Naive thymus-derived CD8-positive, alpha-beta T cell (primary cell): ENCODE measurements around the gene PTCRA. TPM values are rescaled to one million over a fixed set of nuclear protein-coding genes. Genes with fewer than 3 reads are reported as not detected.
"Not testable (repeated sequence)": the region's sequence is repeated elsewhere in the genome, so short reads cannot be mapped to it uniquely, and the experiment has no call there.

ENCODE experiments used
- ATAC-seq, 2 donors: fragments of 150-1000 bp; cut with Tn5 transposase in 1 of 2; sonication (Bioruptor Pico), chemical (Tn5 transposase) in 1 of 2; 1 replicate in 1 of 2; 2 replicates in 1 of 2; pipeline ENCODE4 v1.10.0; 2021; ENCODE audit warnings: mild to moderate bottlenecking in 2 of 2, moderate library complexity in 2 of 2
- POLR2A ChIA-PET: fragments of 350-600 bp; sonication (Branson Sonifier 250); formaldehyde crosslinking; loops from one replicate; lab custom pipeline; 2021; ENCODE audit warnings: antibody characterized with exemption; lab: Charles Lee
- DNase-seq, 10 donors: peaks; one replicate each; pipeline versions ENCODE4 v3.0.0 to v3.0.0-alpha.2; 2020 to 2022
- H3K27ac Mint-ChIP-seq, 10 donors: one replicate each; pipeline ENCODE4 v1.8.0; 2020 to 2022; ENCODE audit warnings: mild to moderate bottlenecking in 10 of 10, mixed read lengths in 10 of 10, moderate library complexity in 4 of 10, inconsistent platforms in 1 of 10
- H3K27me3 Mint-ChIP-seq, 5 donors: one replicate each; pipeline ENCODE4 v1.8.0; 2021 to 2022; ENCODE audit warnings: mixed read lengths in 5 of 5
- H3K36me3 Mint-ChIP-seq, 3 donors: one replicate each; pipeline ENCODE4 v1.8.0; 2020 to 2022; ENCODE audit warnings: mixed read lengths in 3 of 3, mild to moderate bottlenecking in 2 of 3, inconsistent platforms in 1 of 3
- H3K4me1 Mint-ChIP-seq, 4 donors: one replicate each; pipeline ENCODE4 v1.8.0; 2021 to 2022; ENCODE audit warnings: mixed read lengths in 4 of 4
- H3K4me3 Mint-ChIP-seq, 10 donors: one replicate each; pipeline ENCODE4 v1.8.0; 2020 to 2022; ENCODE audit warnings: mild to moderate bottlenecking in 10 of 10, mixed read lengths in 10 of 10, moderate library complexity in 6 of 10, inconsistent platforms in 1 of 10
- H3K9me3 Mint-ChIP-seq, 9 donors: one replicate each; pipeline ENCODE4 v1.8.0; 2020 to 2022; ENCODE audit warnings: mixed read lengths in 9 of 9, mild to moderate bottlenecking in 3 of 9, inconsistent platforms in 1 of 9, moderate library complexity in 1 of 9
- polyA plus RNA-seq, 3 donors: library from polyadenylated mRNA; unstranded; fragments of 300-500 nt; fragmentation: Illumina TruSeq; gene quantifications; one replicate each; pipeline ENCODE4 v1.2.3, GENCODE V29; 2021
- total RNA-seq, 8 experiments: library from RNA in 2 of 8; stranded (reverse) in 2 of 8; gene quantifications; one replicate each; pipeline ENCODE4 v1.2.3 and lab custom pipeline; 2021 to 2026

PTCRA gene
- total and polyA plus RNA-seq, 5 experiments from 2014 or later = not detected

GRCh38 chr6:42933205-42933604, 17.4 kb downstream of the PTCRA start:
- H3K27me3 Mint-ChIP-seq = no peaks in the 10 kb centered on the region
- DNase-seq (no peak), ATAC-seq (no peak)
- H3K36me3 Mint-ChIP-seq = peaks cover 0 to 64% (median 10%) of the 10 kb centered on the region in 3 donors
- peaks cover 41 to 85% (median 75%) of the 10 kb centered on the region in 4 donors for H3K4me1 Mint-ChIP-seq
- H3K4me3 Mint-ChIP-seq = peak overlapping the region; percentile 48 to 100 (median 74)
- H3K9me3 Mint-ChIP-seq = no peaks in the 10 kb centered on the region
- POLR2A ChIA-PET = interaction anchor here (0.9 to 1.0 kb wide), 2 partner anchors 37 to 47 kb away, joined by 3 read pairs; no protein-coding TSS in a partner anchor
- H3K27ac Mint-ChIP-seq = peak overlapping the region; percentile 71 to 99 (median 92)

GRCh38 chr6:42935322-42935721, 19.5 kb downstream of the PTCRA start:
- peaks cover 32 to 80% (median 57%) of the 10 kb centered on the region in 4 donors for H3K4me1 Mint-ChIP-seq
- ATAC-seq (no peak), DNase-seq (no peak)
- peaks cover 0 to 80% (median 10%) of the 10 kb centered on the region in 3 donors for H3K36me3 Mint-ChIP-seq
- H3K27ac Mint-ChIP-seq = peak overlapping the region in 8 of 10 donors; percentile 44 to 97 (median 78)
- H3K27me3 Mint-ChIP-seq = no peaks in the 10 kb centered on the region
- H3K9me3 Mint-ChIP-seq = no peaks in the 10 kb centered on the region
- H3K4me3 Mint-ChIP-seq = no peak overlapping the region
- POLR2A ChIA-PET = interaction anchor here (0.8 kb wide), 1 partner anchor 9 kb away, joined by 6 read pairs; no protein-coding TSS in a partner anchor

DNA sequence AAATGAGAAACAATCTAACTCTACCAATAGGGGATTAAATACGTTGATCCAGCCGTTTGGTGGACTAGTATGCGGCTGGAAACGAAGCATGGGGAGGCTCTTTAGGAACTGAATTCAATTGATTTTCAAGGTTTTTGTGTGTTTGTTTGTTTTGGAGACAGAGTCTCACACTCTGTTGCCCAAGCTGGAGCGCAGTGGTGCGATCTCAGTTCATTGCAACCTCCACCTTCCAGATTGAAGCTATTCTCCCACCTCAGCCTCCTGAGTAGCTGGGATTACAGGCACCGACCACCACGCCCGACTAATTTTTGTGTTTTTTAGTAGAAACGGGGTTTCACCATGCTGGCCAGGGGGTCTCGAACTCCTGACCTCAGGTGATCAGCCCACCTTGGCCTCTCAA, 20.5 kb downstream of the PTCRA start:
- Mint-ChIP-seq H3K27ac (peak overlapping the region in 7 of 10 donors; percentile 6 to 97 (median 66)), H3K27me3 (no peaks in the 10 kb centered on the region), H3K36me3 (peaks cover 0 to 86% (median 10%) of the 10 kb centered on the region in 3 donors), H3K9me3 (no peaks in the 10 kb centered on the region), H3K4me3 (no peak overlapping the region), H3K4me1 (peaks cover 31 to 69% (median 47%) of the 10 kb centered on the region in 4 donors)
- POLR2A ChIA-PET = interaction anchor here (0.7 to 5.7 kb wide), 3 partner anchors 8 to 47 kb away, joined by 3 to 26 read pairs (median 4); partner anchors contain the start of gene CNPY3
- DNase-seq = no peak
- ATAC-seq = no peak

DNA sequence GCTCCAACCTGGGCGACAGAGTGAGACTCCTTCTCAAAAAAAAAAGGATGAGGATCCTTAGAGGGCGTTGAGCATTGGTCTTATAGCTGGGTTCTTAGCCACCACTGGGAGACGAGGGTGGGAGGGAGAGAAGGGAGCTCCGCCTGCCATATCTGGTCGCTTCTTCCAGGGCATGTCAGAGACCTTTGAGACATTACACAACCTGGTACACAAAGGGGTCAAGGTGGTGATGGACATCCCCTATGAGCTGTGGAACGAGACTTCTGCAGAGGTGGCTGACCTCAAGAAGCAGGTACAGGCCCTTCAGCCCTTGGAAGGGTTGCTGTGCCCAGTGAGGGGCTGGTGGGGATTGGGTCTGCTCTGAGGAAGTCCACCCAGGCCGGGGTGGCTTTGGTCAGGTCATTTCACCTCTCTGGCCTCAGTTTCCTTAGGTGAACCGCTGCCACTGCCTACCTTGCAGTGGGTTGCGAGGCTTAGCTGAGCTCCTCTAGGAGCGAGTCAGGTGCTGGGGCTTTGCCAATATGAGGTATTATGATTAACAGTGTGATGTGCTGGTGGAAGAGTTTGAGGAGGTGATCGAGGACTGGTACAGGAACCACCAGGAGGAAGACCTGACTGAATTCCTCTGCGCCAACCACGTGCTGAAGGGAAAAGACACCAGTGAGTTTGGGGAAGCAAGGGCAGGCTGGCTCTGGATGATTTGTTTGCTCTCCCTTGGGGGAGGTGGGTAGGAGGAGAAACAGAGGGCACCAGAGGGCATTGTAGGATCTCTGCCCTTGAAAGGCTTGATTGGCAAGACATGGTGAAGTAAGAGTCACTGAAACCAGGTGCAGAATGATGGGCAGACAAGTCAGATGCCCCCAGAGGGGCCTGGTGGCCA, 21.9 kb downstream of the PTCRA start:
- H3K27me3 Mint-ChIP-seq = no peaks in the 10 kb centered on the region
- POLR2A ChIA-PET = interaction anchor here (1.0 to 5.7 kb wide), 2 partner anchors 9 to 46 kb away, joined by 3 to 26 read pairs; partner anchors contain the start of gene CNPY3

DNA sequence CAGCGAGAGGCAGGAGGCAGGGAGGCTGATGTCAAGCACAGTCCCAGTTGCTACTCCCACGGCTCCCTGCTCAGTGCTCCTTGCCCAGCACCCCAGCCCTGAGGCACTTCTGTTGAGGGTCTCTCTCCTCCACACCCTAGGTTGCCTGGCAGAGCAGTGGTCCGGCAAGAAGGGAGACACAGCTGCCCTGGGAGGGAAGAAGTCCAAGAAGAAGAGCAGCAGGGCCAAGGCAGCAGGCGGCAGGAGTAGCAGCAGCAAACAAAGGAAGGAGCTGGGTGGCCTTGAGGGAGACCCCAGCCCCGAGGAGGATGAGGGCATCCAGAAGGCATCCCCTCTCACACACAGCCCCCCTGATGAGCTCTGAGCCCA, 22.6 kb downstream of the PTCRA start:
- ATAC-seq (no peak), DNase-seq (no peak)
- Mint-ChIP-seq H3K4me3 (no peak overlapping the region), H3K4me1 (peaks cover 16 to 51% (median 28%) of the 10 kb centered on the region in 4 donors), H3K36me3 (peaks cover 0 to 80% (median 14%) of the 10 kb centered on the region in 3 donors), H3K27ac (peak overlapping the region in 3 of 10 donors; percentile 40 to 75 (median 66)), H3K9me3 (no peaks in the 10 kb centered on the region), H3K27me3 (no peaks in the 10 kb centered on the region)
- POLR2A ChIA-PET = interaction anchor here (5.7 kb wide), 1 partner anchor 10 kb away, joined by 26 read pairs; the partner anchor contains the start of gene CNPY3

More for the DNA sequence above, 21.9 kb downstream of the PTCRA start:
- Mint-ChIP-seq H3K9me3 (no peaks in the 10 kb centered on the region), H3K4me1 (peaks cover 22 to 57% (median 34%) of the 10 kb centered on the region in 4 donors), H3K36me3 (peaks cover 0 to 84% (median 12%) of the 10 kb centered on the region in 3 donors), H3K4me3 (peak overlapping the region in 1 of 10 donors; percentile 14), H3K27ac (peak overlapping the region in 9 of 10 donors; percentile 12 to 75 (median 40))
- DNase-seq = no peak
- ATAC-seq = no peak

GRCh38 chr6:42938987-42939809, 23.3 kb downstream of the PTCRA start:
- POLR2A ChIA-PET = interaction anchor here (5.7 kb wide), 1 partner anchor 10 kb away, joined by 26 read pairs; the partner anchor contains the start of gene CNPY3
- H3K4me1 Mint-ChIP-seq = peaks cover 11 to 44% (median 20%) of the 10 kb centered on the region in 4 donors
- no peaks in the 10 kb centered on the region for H3K27me3 Mint-ChIP-seq
- no peak overlapping the region for H3K4me3 Mint-ChIP-seq
- peaks cover 0 to 81% (median 18%) of the 10 kb centered on the region in 3 donors for H3K36me3 Mint-ChIP-seq
- no peaks in the 10 kb centered on the region for H3K9me3 Mint-ChIP-seq
- DNase-seq (no peak), ATAC-seq (no peak)
- H3K27ac Mint-ChIP-seq = peak overlapping the region in 4 of 10 donors; percentile 22 to 83 (median 44)

GRCh38 chr6:42939810-42940167, 23.9 kb downstream of the PTCRA start:
- no peak for DNase-seq
- no peaks in the 10 kb centered on the region for H3K27me3 Mint-ChIP-seq
- POLR2A ChIA-PET = interaction anchor here (5.7 kb wide), 1 partner anchor 11 kb away, joined by 26 read pairs; the partner anchor contains the start of gene CNPY3
- no peaks in the 10 kb centered on the region for H3K9me3 Mint-ChIP-seq
- H3K4me1 Mint-ChIP-seq = peaks cover 11 to 38% (median 17%) of the 10 kb centered on the region in 4 donors
- H3K4me3 Mint-ChIP-seq = no peak overlapping the region
- peak overlapping the region in 6 of 10 donors; percentile 22 to 83 (median 36) for H3K27ac Mint-ChIP-seq
- peaks cover 0 to 81% (median 18%) of the 10 kb centered on the region in 3 donors for H3K36me3 Mint-ChIP-seq
- no peak for ATAC-seq

- peak overlapping the region in 8 of 10 donors; percentile 22 to 44 (median 31) for H3K27ac Mint-ChIP-seq
- POLR2A ChIA-PET = interaction anchor here (0.6 to 5.7 kb wide), 2 partner anchors 12 to 120 kb away, joined by 4 to 26 read pairs; partner anchors contain the start of gene CNPY3
- H3K4me1 Mint-ChIP-seq = peaks cover 8 to 32% (median 15%) of the 10 kb centered on the region in 4 donors
- H3K36me3 Mint-ChIP-seq = peaks cover 0 to 81% (median 18%) of the 10 kb centered on the region in 3 donors
- H3K4me3 Mint-ChIP-seq = no peak overlapping the region
- no peak for DNase-seq
- no peak for ATAC-seq
- no peaks in the 10 kb centered on the region for H3K9me3 Mint-ChIP-seq
- no peaks in the 10 kb centered on the region for H3K27me3 Mint-ChIP-seq
Measured at GRCh38 chr6:42940493-42941045, 24.7 kb downstream of the PTCRA start.

DNA sequence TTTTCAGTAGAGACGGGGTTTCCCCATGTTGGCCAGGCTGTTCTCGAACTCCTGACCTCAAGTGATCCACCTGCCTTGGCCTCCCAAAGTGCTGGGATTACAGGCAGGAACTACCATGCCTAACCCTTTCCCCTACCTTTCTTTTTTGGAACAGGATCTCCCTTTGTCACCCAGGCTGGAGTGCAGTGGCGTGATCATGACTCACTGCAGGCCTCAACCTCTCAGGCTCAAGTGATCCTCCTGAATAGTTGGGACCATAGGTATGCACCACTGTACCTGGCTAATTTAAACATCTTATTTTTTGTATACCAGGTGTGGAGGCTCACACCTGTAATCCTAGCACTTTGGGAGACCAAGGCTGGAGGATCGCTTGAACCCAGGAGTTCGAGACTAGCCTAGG, 25.5 kb downstream of the PTCRA start:
- Mint-ChIP-seq H3K36me3 (peaks cover 0 to 78% (median 15%) of the 10 kb centered on the region in 3 donors), H3K4me1 (peaks cover 1 to 24% (median 11%) of the 10 kb centered on the region in 4 donors), H3K27ac (peak overlapping the region in 6 of 10 donors; percentile 21 to 57 (median 47))
- not testable (repeated sequence) for ATAC-seq, H3K27me3 Mint-ChIP-seq, H3K4me3 Mint-ChIP-seq, DNase-seq, H3K9me3 Mint-ChIP-seq
- POLR2A ChIA-PET = interaction anchor here (0.7 to 5.7 kb wide), 2 partner anchors 13 to 65 kb away, joined by 6 to 26 read pairs; partner anchors contain the start of gene CNPY3

- Mint-ChIP-seq H3K4me3 (no peak overlapping the region), H3K4me1 (peaks cover 1 to 14% (median 6%) of the 10 kb centered on the region in 4 donors), H3K27me3 (no peaks in the 10 kb centered on the region), H3K36me3 (peaks cover 0 to 72% (median 12%) of the 10 kb centered on the region in 3 donors), H3K9me3 (no peaks in the 10 kb centered on the region), H3K27ac (peak overlapping the region in 2 of 10 donors; percentile 8 to 28)
- DNase-seq = no peak
- no peak for ATAC-seq
- POLR2A ChIA-PET = no interaction called here
Measured at GRCh38 chr6:42942444-42942843, 26.6 kb downstream of the PTCRA start.

DNA sequence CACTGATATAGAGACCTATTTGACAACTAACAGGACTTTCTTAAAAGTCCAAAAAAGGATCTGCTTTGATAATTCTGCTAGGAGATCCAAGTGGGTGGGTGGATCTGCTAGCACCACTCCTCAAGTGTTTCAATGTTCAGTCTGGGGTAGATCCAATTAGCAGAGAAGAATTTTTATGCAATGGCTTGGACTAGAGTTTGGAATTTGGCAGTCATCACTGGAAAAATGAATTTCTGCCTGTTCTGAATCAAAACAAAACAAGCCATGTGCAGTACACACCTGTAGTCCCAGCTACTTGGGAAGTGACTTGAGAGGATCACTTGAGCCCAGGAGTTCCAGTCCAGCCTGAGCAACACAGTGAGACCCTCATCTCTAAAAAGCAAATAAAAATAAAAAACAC, 32.1 kb downstream of the PTCRA start:
- DNase-seq (no peak), ATAC-seq (no peak)
- POLR2A ChIA-PET = interaction anchor here (0.7 kb wide), 1 partner anchor 10 kb away, joined by 4 read pairs; no protein-coding TSS in a partner anchor
- peaks cover 0 to 1% (median 0%) of the 10 kb centered on the region in 4 donors for H3K4me1 Mint-ChIP-seq
- H3K27me3 Mint-ChIP-seq = no peaks in the 10 kb centered on the region
- H3K9me3 Mint-ChIP-seq = no peaks in the 10 kb centered on the region
- peaks cover 0 to 43% (median 5%) of the 10 kb centered on the region in 3 donors for H3K36me3 Mint-ChIP-seq
- no peak overlapping the region for H3K4me3 Mint-ChIP-seq
- peak overlapping the region in 4 of 10 donors; percentile 8 to 49 (median 38) for H3K27ac Mint-ChIP-seq
